K562 (cell line): ENCODE measurements around the gene KDM2B. TPM values are rescaled to one million over a fixed set of nuclear protein-coding genes. Genes with fewer than 3 reads are reported as not detected.

Experiments
- ATAC-seq: fragments of 200-7000 bp; cut with Tn5 transposase; 3 replicates; pipeline ENCODE4 v1.9.1; 2020; ENCODE audit warnings: moderate library complexity
- BruUV-seq: library from RNA; stranded (reverse); fragments of 400-500 nt; replicated peaks from 2 replicates; lab custom pipeline; 2021; lab: Mats Ljungman, UMichigan
- CTCF ChIA-PET: fragments of 300-600 bp; formaldehyde crosslinking; extraction: SDS; loops from one replicate; lab custom pipeline; 2021; ENCODE audit warnings: low intra/inter-chr PET ratio; lab: Yijun Ruan, JAX
- POLR2A ChIA-PET: fragments of 300-600, 350-650 bp; sonication (Branson Sonifier 250); formaldehyde crosslinking; extraction: SDS; loops from one replicate; lab custom pipeline; 2021; ENCODE audit warnings: antibody characterized with exemption, inconsistent platforms; lab: Yijun Ruan, JAX
- DNase-seq, 4 experiments: peaks; one replicate each; pipeline versions ENCODE4 v3.0.0 to v3.0.0-alpha.2; 2011 to 2018; ENCODE audit warnings: low spot score in 3 of 4, mixed read lengths in 3 of 4; ENCODE audit errors: extremely low read depth in 1 of 4
- FAIRE-seq: peaks from 2 replicates; lab custom pipeline; 2011; peaks lifted over from hg19 to GRCh38; lab: Jason Lieb, UNC
- H2AFZ ChIP-seq: 2 replicates; pipeline ENCODE4 v1.6.0; 2011; ENCODE audit warnings: low read depth, low read length, control low read depth, inconsistent platforms
- H3K27ac ChIP-seq: fragments of 200-600 bp; 3 replicates; pipeline ENCODE4 v1.8.0; 2011; ENCODE audit warnings: low read depth, mild to moderate bottlenecking, control low read depth, inconsistent platforms, low read length, moderate library complexity, mixed read lengths; ENCODE audit errors: extremely low read depth
- H3K27me3 ChIP-seq, 2 experiments: fragments of 300-600 bp in 1 of 2; 2 replicates in 1 of 2; 3 replicates in 1 of 2; pipeline versions ENCODE4 v1.6.0 to v1.8.0; 2011; ENCODE audit warnings: inconsistent platforms in 2 of 2, low read length in 2 of 2, mild to moderate bottlenecking in 1 of 2, mixed read lengths in 1 of 2, moderate library complexity in 1 of 2; ENCODE audit not compliant: control insufficient read depth in 2 of 2, insufficient read depth in 2 of 2
- H3K36me3 ChIP-seq: fragments of 300-600 bp; 3 replicates; pipeline ENCODE4 v1.8.0; 2011; ENCODE audit warnings: mild to moderate bottlenecking, low read length, inconsistent platforms; ENCODE audit not compliant: control insufficient read depth, insufficient read depth
- H3K4me1 ChIP-seq, 2 experiments: fragments of 200-600 bp in 1 of 2; replicated peaks in 1 of 2; 2 replicates in 1 of 2; 3 replicates in 1 of 2; pipeline versions ENCODE4 v1.5.1 to v1.8.0; 2011; ENCODE audit warnings: inconsistent platforms in 2 of 2, low read length in 2 of 2, mild to moderate bottlenecking in 1 of 2, mixed read lengths in 1 of 2, moderate library complexity in 1 of 2; ENCODE audit not compliant: control insufficient read depth in 2 of 2, insufficient read depth in 2 of 2
- H3K4me2 ChIP-seq: 2 replicates; pipeline ENCODE4 v1.6.1; 2011; ENCODE audit warnings: low read length, control low read depth, inconsistent platforms, mixed read lengths; ENCODE audit not compliant: insufficient read depth
- H3K4me3 ChIP-seq: fragments of 200-600 bp; sonication (generic), shearing (Covaris generic); 2 replicates; pipeline ENCODE4 v1.5.1; 2016; ENCODE audit warnings: control low read depth, inconsistent platforms
- H3K79me2 ChIP-seq: fragments of 200-600 bp; 3 replicates; pipeline ENCODE4 v1.8.0; 2011; ENCODE audit warnings: low read length, inconsistent platforms; ENCODE audit not compliant: control insufficient read depth, insufficient read depth
- H3K9ac ChIP-seq, 2 experiments: 2 replicates each; pipeline versions ENCODE4 v1.6.0 to v1.6.1; 2011; ENCODE audit warnings: low read depth in 2 of 2, low read length in 2 of 2, control low read depth in 1 of 2, inconsistent platforms in 1 of 2, mild to moderate bottlenecking in 1 of 2, mixed read lengths in 1 of 2; ENCODE audit not compliant: insufficient read depth in 1 of 2
- H3K9me1 ChIP-seq: one replicate; pipeline ENCODE4 v1.6.0; 2011; ENCODE audit warnings: inconsistent platforms, mild to moderate bottlenecking, low read length, moderate library complexity; ENCODE audit not compliant: control insufficient read depth, insufficient read depth
- H3K9me3 ChIP-seq: replicated peaks from 2 replicates; pipeline ENCODE4 v1.5.1; 2011; ENCODE audit warnings: low read depth, low read length, inconsistent platforms; ENCODE audit not compliant: control insufficient read depth, insufficient read depth
- H4K20me1 ChIP-seq: replicated peaks from 2 replicates; pipeline ENCODE4 v1.6.1; 2011; ENCODE audit warnings: low read length, inconsistent platforms, mixed read lengths; ENCODE audit not compliant: control insufficient read depth, insufficient read depth
- CBX8 ChIP-seq: fragments of 200-600 bp; sonication (generic); IDR thresholded peaks from 2 replicates; pipeline ENCODE4 v1.6.1; 2012; ENCODE audit warnings: borderline replicate concordance, mixed run types, low read depth, mild to moderate bottlenecking, moderate library complexity, mixed read lengths, low read length, control low read depth, inconsistent platforms; ENCODE audit not compliant: poor library complexity, severe bottlenecking; ENCODE audit errors: extremely low read depth
- ILF3 ChIP-seq: fragments of 450-650 bp; IDR thresholded peaks from 2 replicates; pipeline ENCODE4 v1.6.1; 2018; ENCODE audit warnings: antibody characterized with exemption, mild to moderate bottlenecking, moderate library complexity, borderline replicate concordance
- KDM2B ChIP-seq: fragments of 250-450 bp; sonication (Bioruptor Pico); IDR thresholded peaks from 2 replicates; pipeline ENCODE4 v1.8.0; 2021; ENCODE audit warnings: mild to moderate bottlenecking, moderate library complexity
- RFX7 ChIP-seq: fragments of 250-450 bp; sonication (Bioruptor Pico); IDR thresholded peaks from 2 replicates; pipeline ENCODE4 v1.5.1; 2021; ENCODE audit warnings: mild to moderate bottlenecking
- SMAD2 ChIP-seq: fragments of 150-350 bp; IDR thresholded peaks from 2 replicates; pipeline ENCODE4 v1.6.1; 2014; ENCODE audit warnings: low read depth, mild to moderate bottlenecking, low read length
- TAF7 ChIP-seq: fragments of 450-650 bp; IDR thresholded peaks from 2 replicates; pipeline ENCODE4 v1.6.1; 2016; ENCODE audit warnings: missing genetic modification characterization, missing compliant biosample characterization
- THRAP3 ChIP-seq: fragments of 450-650 bp; IDR thresholded peaks from 2 replicates; pipeline ENCODE4 v1.6.1; 2016; ENCODE audit warnings: mild to moderate bottlenecking, inconsistent platforms, borderline replicate concordance
- U2AF2 ChIP-seq: fragments of 200-400 bp; formaldehyde crosslinking; optimal IDR thresholded peaks from 2 replicates; pipeline ENCODE3; 2017; ENCODE audit warnings: low read depth, mild to moderate bottlenecking, low read length
- ZFPM2 ChIP-seq: fragments of 250-450 bp; sonication (Bioruptor Pico); IDR thresholded peaks from 2 replicates; pipeline ENCODE4 v1.5.1; 2022; ENCODE audit warnings: mild to moderate bottlenecking
- WGBS: fragments of 100-300 bp; shearing (Covaris generic); methylation state at CpG from one replicate; pipeline ENCODE4 v1.1.6; 2016; ENCODE audit warnings: low coverage, mixed read lengths; ENCODE audit not compliant: insufficient coverage; ENCODE audit errors: missing lambda C conversion rate; 5-methylcytosine and 5-hydroxymethylcytosine counted together
- in situ Hi-C: fragments of 300-500 bp; cut with MboI; formaldehyde crosslinking; loops from 4 replicates; pipeline ENCODE4 v1.15.0; 2018; ENCODE audit warnings: inconsistent platforms, mixed read lengths
- intact Hi-C: fragments of 100-400 bp; cut with micrococcal nuclease; formaldehyde crosslinking; loops from 2 replicates; pipeline ENCODE4 v1.14.2; 2022
- polyA plus RNA-seq, 8 experiments: library from polyadenylated mRNA; depleted of rRNA in 4 of 8; stranded (reverse) in 5 of 8; unstranded in 3 of 8; fragments of >200 nt; fragmentation: Nextera tagmentation in 2 of 8; fragmentation: Illumina TruSeq in 1 of 8; extraction: Ambion mirVana in 2 of 8; extraction: Trizol in 1 of 8; gene quantifications; 2 replicates each; pipeline versions ENCODE4 v1.2.1 to v1.2.3, GENCODE V29; 2011 to 2014; ENCODE audit warnings: inconsistent platforms in 1 of 8, missing spikeins in 1 of 8
- total RNA-seq, 7 experiments: library from RNA; depleted of rRNA in 6 of 7; stranded (reverse); fragments of >200 nt in 6 of 7; fragmentation: Illumina TruSeq in 2 of 7; extraction: Trizol in 2 of 7; gene quantifications; 2 replicates each; pipeline versions ENCODE4 v1.2.1 to v1.2.3, GENCODE V29; 2011 to 2021; ENCODE audit warnings: low replicate concordance in 1 of 7
- TF ChIP-seq, protein P1 (sequence below): sonication (generic); formaldehyde crosslinking; IDR thresholded peaks from 2 replicates; pipeline ENCODE4 v1.8.0; 2022; ENCODE audit warnings: mild to moderate bottlenecking, missing genetic modification reagents
- TF ChIP-seq, protein P2 (sequence below): fragments of 450-650 bp; formaldehyde crosslinking; IDR thresholded peaks from 2 replicates; pipeline ENCODE4 v1.4.0; 2022; ENCODE audit warnings: missing genetic modification characterization
- TF ChIP-seq, protein P3 (sequence below): fragments of 250-450 bp; sonication (Bioruptor Pico); IDR thresholded peaks from 2 replicates; pipeline ENCODE4 v1.8.0; 2022; ENCODE audit warnings: inconsistent platforms, mild to moderate bottlenecking, moderate library complexity, borderline replicate concordance

KDM2B gene
- total and polyA plus RNA-seq, 9 of the 15 experiments (the other 6 are each of a cell fraction or from before 2014, with no cell fraction given), result 7.4 to 50.5 (median 22.5) TPM

GRCh38 chr12:121467638-121468498 is 113.0 kb downstream of the KDM2B start:
- ChIA-PET CTCF (interaction anchor here (0.6 kb wide), 1 partner anchor 228 kb away, joined by 3 read pairs; no protein-coding TSS in a partner anchor), POLR2A (interaction anchor here (0.6 to 1.3 kb wide), 6 partner anchors 9 to 139 kb away, joined by 3 to 9 read pairs (median 3); partner anchors contain the start of gene ANAPC5)
- peak; percentile 14 for ATAC-seq
- Histone ChIP-seq H3K4me3 (peak overlapping the region; percentile 52), H3K9ac (peak overlapping the region; percentile 43 to 91), H4K20me1 (peaks cover 10% of the 10 kb centered on the region), H2AFZ (peak overlapping the region; percentile 81), H3K36me3 (peaks cover 16% of the 10 kb centered on the region; the same call in 2 of the 3 replicates), H3K79me2 (peaks cover 35% of the 10 kb centered on the region), H3K27me3 (no peaks in the 10 kb centered on the region), H3K27ac (peak overlapping the region; percentile 43; the same call in 1 of the 3 replicates), H3K4me1 (peaks cover 14 to 32% of the 10 kb centered on the region in 2 experiments), H3K4me2 (peak overlapping the region; percentile 77), H3K9me3 (no peaks in the 10 kb centered on the region), H3K9me1 (no peaks in the 10 kb centered on the region)
- no peak for FAIRE-seq
- no TSS peak for BruUV-seq
- whole genome bisulfite sequencing, result 9% methylated on average over 37 of the region's 48 CpGs
- intact Hi-C loops (no loop called here), in situ Hi-C loops (no loop called here)
- peak in 1 of 4 experiments; percentile 46 for DNase-seq
- TF ChIP-seq CBX8, result no peak
- TF ChIP-seq, protein P1, sequence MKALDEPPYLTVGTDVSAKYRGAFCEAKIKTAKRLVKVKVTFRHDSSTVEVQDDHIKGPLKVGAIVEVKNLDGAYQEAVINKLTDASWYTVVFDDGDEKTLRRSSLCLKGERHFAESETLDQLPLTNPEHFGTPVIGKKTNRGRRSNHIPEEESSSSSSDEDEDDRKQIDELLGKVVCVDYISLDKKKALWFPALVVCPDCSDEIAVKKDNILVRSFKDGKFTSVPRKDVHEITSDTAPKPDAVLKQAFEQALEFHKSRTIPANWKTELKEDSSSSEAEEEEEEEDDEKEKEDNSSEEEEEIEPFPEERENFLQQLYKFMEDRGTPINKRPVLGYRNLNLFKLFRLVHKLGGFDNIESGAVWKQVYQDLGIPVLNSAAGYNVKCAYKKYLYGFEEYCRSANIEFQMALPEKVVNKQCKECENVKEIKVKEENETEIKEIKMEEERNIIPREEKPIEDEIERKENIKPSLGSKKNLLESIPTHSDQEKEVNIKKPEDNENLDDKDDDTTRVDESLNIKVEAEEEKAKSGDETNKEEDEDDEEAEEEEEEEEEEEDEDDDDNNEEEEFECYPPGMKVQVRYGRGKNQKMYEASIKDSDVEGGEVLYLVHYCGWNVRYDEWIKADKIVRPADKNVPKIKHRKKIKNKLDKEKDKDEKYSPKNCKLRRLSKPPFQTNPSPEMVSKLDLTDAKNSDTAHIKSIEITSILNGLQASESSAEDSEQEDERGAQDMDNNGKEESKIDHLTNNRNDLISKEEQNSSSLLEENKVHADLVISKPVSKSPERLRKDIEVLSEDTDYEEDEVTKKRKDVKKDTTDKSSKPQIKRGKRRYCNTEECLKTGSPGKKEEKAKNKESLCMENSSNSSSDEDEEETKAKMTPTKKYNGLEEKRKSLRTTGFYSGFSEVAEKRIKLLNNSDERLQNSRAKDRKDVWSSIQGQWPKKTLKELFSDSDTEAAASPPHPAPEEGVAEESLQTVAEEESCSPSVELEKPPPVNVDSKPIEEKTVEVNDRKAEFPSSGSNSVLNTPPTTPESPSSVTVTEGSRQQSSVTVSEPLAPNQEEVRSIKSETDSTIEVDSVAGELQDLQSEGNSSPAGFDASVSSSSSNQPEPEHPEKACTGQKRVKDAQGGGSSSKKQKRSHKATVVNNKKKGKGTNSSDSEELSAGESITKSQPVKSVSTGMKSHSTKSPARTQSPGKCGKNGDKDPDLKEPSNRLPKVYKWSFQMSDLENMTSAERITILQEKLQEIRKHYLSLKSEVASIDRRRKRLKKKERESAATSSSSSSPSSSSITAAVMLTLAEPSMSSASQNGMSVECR (CRISPR knock-in tag), result peak; percentile 38
- peak; percentile 86; the same call in 1 of the 2 replicates for TF ChIP-seq KDM2B (CRISPR knock-in tag)
- no peak for TF ChIP-seq ILF3
- TF ChIP-seq THRAP3, result no peak
- no peak for TF ChIP-seq RFX7 (CRISPR knock-in tag)
- no peak for TF ChIP-seq SMAD2
- no peak for TF ChIP-seq TAF7 (tag)
- TF ChIP-seq, protein P2, sequence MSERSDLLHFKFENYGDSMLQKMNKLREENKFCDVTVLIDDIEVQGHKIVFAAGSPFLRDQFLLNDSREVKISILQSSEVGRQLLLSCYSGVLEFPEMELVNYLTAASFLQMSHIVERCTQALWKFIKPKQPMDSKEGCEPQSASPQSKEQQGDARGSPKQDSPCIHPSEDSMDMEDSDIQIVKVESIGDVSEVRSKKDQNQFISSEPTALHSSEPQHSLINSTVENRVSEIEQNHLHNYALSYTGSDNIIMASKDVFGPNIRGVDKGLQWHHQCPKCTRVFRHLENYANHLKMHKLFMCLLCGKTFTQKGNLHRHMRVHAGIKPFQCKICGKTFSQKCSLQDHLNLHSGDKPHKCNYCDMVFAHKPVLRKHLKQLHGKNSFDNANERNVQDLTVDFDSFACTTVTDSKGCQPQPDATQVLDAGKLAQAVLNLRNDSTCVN (CRISPR knock-in tag), result no peak
- TF ChIP-seq, protein P3, sequence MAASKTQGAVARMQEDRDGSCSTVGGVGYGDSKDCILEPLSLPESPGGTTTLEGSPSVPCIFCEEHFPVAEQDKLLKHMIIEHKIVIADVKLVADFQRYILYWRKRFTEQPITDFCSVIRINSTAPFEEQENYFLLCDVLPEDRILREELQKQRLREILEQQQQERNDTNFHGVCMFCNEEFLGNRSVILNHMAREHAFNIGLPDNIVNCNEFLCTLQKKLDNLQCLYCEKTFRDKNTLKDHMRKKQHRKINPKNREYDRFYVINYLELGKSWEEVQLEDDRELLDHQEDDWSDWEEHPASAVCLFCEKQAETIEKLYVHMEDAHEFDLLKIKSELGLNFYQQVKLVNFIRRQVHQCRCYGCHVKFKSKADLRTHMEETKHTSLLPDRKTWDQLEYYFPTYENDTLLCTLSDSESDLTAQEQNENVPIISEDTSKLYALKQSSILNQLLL (CRISPR knock-in tag), result no peak
- TF ChIP-seq U2AF2, result no peak
- TF ChIP-seq ZFPM2 (CRISPR knock-in tag), result no peak
